Measurements from ENCODE around the gene C16orf96.

C16orf96 gene

DNA sequence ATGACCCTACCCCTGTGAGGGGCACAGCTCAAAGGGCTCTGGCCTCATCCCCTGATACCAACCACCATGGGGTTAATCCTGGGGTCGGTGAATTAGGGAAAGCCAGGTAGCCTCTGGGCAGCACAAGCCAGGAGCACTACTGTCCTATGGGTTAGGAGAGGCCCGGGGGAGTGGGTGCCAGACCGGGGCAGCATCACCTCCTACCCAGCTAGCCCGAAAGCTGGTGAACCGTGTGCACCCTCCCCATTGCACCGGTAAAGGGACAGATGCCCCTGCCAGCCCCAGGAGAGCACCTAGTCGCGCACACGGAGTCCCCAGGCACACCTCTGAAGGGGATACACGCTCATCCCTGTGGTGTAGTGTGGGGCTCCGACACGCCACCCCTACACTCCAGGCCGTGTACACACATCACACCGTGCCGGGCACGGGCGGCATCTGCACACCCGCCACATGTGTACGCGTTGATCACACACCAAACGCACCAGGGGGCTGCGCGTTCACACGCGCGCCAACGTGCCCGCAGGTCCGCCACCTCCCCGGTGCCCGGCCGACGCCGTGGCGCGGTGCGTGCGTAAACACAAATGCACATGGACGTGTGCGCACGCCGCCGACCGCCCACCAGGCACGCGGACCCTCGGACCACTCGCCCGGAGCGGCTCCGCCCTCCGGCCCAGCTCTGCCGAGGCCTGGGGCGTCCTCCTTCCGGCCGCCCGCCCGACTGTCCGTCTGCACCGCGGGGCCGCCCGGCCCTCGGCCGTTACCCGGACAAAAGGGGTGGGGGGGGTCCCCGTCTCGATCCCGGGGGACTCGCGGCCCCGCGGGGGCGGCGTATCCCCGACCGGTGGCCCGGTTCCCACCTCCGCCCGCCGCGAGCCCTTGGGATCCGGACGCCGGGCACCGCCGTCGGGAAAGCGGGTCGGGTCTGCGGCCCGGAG is 57.8 kb downstream of the C16orf96 start:
- DNase-seq (ENCODE audit: extremely low read depth, low read depth) = no peak
- TF ChIP-seq, protein P1, sequence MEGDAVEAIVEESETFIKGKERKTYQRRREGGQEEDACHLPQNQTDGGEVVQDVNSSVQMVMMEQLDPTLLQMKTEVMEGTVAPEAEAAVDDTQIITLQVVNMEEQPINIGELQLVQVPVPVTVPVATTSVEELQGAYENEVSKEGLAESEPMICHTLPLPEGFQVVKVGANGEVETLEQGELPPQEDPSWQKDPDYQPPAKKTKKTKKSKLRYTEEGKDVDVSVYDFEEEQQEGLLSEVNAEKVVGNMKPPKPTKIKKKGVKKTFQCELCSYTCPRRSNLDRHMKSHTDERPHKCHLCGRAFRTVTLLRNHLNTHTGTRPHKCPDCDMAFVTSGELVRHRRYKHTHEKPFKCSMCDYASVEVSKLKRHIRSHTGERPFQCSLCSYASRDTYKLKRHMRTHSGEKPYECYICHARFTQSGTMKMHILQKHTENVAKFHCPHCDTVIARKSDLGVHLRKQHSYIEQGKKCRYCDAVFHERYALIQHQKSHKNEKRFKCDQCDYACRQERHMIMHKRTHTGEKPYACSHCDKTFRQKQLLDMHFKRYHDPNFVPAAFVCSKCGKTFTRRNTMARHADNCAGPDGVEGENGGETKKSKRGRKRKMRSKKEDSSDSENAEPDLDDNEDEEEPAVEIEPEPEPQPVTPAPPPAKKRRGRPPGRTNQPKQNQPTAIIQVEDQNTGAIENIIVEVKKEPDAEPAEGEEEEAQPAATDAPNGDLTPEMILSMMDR (IDR thresholded peaks at IDR 0.05; ENCODE audit: low read depth, low read length) = no peak

DNA sequence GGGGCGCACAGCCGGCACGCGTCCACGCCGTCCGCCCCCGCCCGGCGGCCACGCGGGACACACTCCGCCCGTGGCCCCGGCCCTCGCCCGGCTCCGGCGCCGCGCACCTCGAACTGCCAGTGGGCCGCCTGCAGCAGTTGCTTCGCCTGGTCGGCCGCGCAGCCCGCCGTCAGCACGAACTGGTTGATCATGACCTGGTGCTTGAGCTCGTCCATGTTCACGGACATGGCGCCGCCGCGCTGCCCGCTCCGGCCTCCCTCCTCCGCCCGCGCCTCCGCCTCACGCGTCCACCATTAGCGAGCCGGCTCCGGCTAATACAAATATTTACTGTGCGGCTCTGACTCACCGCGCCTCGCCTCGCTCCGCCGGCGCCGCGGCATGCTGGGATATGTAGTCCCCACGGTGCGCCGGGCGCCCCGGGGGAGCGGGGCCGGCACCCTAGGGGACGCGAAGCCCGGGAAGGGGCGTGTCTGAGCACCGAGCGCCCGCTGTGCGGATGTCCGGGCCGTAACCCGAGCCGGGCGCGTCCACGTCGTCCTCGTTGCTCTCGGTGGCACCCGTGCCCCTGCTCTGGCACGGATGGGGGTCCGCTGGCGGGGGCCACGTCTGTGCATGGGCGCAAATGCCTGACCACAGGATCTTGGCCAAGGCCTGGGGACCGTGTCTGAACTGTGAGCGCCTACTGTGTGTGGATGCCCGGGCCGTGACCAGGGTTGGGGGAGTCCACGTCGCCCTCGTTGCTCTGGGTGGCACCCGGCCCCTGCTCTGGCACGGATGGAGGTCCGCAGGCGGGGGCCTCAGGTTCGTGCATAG is 58.6 kb downstream of the C16orf96 start, which contains the start of gene UBALD1:
Gene UBALD1, minus strand, starts transcription at position 318 of the 813 bp plus-strand sequence. Its CDS starts 91 bp downstream, at position 227.
- TF ChIP-seq, protein P1 (IDR thresholded peaks at IDR 0.05; ENCODE audit: low read depth, low read length) = no peak
- DNase-seq (ENCODE audit: extremely low read depth, low read depth) = peak; percentile 58

DNA sequence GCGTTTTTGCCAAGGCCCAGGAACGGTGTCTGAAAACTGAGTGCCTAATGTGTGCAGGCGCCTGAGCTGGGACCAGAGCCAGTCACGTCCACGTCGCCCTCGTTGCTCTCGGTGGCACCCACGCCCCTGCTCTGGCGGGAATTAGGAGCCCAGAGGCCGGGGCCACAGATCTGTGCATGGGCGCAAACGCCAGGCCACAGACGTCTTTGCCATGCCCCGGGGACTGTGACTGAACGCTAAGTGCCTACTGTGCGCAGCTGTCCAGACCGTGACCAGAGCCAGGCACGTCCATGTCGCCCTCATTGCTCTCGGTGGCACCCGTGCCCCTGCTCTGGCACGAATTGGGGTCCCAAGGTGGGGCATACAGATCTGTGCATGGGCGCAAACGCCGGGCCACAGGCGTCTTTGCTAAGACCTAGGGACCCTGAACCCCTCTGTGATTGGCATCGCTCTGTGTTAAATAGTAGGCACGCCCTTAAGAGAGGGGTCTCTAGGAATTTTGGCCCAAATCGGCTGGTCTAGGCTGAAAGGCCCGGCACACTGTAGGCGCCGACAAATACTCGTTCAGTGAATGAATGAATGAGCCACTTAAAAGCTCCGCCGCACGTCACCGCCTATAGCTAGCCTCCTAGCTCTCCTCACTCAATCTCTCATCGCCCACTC is 59.4 kb downstream of the C16orf96 start:
- no peak for DNase-seq (ENCODE audit: extremely low read depth, low read depth)
- TF ChIP-seq, protein P1 (IDR thresholded peaks at IDR 0.05; ENCODE audit: low read depth, low read length) = no peak

DNA sequence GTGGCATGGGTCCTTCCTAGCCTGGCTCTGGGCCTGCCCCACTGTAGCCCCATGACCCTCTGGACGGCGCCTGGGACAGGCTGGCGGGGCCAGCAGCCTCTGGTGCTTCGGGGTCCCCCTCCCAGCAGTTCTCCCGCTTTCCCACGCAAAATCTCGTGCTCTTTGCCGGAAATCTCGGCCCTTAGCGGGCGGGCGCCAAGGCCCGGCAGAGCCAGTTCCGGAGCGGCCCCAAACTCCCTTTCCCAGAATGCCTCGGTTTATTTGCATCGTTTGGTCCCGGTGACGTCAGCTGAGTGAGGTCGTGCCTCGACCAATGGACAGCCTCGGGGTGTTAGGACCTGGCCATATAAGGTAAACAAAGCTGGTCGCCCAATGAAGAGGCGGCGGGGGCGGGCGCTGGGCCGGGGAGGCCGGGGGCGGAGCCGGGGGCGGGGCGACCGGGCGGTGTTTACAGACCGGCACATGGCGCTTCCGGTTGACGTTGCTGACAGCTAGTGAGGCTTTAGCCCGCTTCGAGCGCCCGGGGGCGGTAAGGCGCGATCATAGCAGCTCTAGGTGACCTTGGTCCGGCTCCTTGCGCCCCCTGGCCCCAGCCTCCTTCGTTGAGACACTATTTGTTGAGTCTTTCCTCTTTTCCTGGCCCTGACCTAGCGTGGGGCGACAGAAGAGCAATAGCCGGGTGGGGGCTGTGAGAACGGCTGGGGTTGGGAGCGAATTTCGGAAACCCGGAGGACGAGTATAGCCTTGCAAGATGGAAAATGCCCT is 60.1 kb downstream of the C16orf96 start:
- TF ChIP-seq, protein P1 (IDR thresholded peaks at IDR 0.05; ENCODE audit: low read depth, low read length) = peak; percentile 35
- peak; percentile 99 for DNase-seq (ENCODE audit: extremely low read depth, low read depth)

DNA sequence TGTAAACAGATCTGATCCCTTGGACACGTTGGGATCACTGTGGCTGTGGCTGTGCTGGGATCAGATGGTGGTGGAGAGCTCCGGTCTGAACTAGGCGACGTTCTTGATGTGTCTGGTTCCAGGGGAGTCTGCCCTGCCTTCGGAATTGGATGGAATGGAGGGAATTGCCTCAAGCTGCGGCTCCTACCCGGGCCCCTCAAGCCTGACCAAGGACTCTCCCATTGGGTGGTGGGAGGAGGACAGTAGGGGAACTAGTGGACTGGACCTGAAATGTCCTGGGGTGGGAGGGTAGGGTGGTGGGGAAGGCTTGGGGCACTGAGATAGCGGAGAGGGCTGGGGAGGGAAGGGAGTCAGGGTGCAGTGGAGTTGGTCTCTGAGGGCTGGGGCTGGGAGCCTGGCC is 61.7 kb downstream of the C16orf96 start:
- DNase-seq (ENCODE audit: extremely low read depth, low read depth) = no peak
- TF ChIP-seq, protein P1 (IDR thresholded peaks at IDR 0.05; ENCODE audit: low read depth, low read length) = no peak

DNA sequence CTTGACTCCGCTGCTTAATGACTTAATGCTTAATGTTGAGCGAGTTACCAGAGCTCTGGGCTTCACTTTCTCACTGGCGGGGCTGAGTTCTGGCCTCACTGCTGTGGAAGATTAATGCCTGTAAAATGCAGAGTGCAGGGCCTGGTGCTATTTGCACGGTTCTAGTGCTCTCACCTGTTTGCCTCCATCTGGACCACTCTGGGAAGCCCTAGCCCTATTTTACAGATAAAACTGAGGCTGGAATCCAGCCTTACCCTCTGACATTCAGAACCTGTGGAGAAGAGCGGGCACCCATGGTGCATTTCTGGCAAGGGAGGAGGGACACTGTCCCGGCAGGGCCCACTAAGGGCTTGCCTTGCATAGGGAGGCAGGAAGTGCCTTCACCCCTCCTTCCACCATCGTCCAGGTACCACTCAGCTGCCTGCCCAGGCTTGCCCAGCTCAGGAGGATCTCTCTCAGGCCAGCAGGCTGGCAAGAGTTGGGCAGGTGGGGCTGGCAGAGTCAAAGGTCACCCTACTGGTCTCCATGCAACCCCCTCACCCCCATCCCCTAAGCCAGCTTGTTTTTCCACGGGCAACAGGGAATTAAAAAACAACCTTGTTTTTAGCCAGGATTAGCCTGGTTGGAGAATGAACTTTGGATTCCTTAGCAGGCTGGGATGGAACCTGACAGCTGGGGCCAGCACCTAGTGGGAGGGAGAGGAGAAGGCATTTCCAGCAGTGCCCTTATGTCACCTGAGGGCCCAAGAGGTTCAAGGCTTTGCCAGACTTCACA is 62.7 kb downstream of the C16orf96 start:
- TF ChIP-seq, protein P1 (IDR thresholded peaks at IDR 0.05; ENCODE audit: low read depth, low read length) = no peak
- no peak for DNase-seq (ENCODE audit: extremely low read depth, low read depth)

Data from AG09319 (cell line).